Inflammatory macrophage treated with lipopolysaccharide for 4 hours (primary cell): ENCODE measurements around the gene TEX14.

Source experiments
- DNase-seq: peaks from one replicate; pipeline ENCODE4 v3.0.0-alpha.2; 2020

The TEX14 gene

GRCh38 chr17:58517378-58517927 is 174.4 kb downstream of the TEX14 start:
- DNase-seq, result no peak

GRCh38 chr17:58516644-58517377 is 175.0 kb downstream of the TEX14 start:
- DNase-seq, result no peak

DNA sequence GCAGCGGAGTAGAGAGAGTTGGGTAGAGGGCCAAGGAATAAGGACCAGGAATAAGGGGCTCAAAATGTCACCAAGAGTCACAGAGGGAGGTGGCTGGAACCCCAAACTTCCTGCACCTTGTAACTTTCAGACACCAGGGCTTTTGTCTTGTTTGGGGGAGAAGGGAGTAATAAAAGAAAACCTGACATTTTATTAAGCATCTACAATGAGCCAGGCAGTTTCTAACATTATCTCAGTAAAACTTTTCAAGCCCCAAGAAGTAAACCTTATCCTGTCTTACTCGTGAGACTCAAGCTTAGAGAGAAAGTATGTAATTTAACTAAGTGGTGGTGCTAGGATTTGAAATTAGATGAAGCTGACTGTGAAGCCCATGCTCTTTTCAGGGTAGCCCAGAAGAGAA is 176.6 kb downstream of the TEX14 start:
- DNase-seq, result no peak

DNA sequence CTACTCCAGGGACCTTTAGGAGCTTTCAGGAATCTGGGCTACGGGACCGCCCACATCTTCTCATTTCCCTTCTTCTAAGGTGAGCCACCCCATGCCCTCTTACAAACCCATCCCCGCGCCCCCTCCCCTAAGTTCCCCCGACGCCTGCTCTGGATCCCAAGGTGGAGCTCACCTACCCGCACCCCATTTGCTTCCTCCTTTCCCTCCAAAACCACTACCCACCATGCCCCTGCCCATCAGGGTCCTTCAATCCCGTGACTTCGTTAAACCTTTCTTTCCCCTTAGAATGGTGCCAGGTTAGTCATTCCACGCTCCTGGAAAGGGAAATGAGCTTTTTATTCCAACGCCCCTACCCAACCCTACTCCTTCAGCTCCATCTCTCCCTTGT is 177.1 kb downstream of the TEX14 start:
- DNase-seq, result no peak

GRCh38 chr17:58513965-58514769 is 177.7 kb downstream of the TEX14 start, which contains the start of gene MTMR4:
Gene MTMR4 (minus strand): TSS chr17:58514638. CDS start chr17:58514407, 231 bp downstream.
- peak; percentile 69 for DNase-seq

DNA sequence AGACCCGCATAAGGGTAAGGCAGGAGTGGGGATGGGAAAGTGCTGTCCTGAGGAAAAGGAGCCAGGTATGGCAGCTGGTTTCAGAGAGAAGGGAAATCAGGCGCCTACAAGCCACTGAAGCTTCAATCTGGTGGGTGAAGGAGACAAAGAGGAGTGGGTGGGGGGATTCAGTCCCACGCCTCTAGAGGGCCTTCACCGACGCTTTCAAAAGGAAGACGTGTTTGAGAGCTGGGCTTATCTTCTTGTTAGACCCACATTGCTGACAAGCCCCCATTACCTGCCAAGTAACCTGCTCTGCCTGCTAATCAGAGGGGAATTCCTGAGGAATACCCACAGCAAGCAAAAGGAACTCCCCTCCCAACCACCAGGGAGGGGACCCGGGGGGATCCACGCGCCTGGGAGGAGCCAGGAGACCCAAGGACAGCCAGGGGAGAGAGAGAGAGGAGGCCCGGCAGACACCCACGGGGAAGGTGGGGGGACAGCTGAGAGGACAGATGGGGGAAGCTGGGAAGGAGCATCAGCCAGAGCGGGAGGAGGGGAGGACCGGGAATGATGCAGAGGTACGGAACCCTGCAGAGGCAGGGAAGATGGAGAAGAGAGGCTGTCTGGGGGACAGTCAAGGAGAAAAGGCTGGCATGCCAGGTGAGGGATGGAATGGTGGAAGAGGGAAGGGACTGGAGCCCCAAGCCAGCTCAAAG is 178.4 kb downstream of the TEX14 start:
- DNase-seq, result no peak

GRCh38 chr17:58510075-58510474 is 181.8 kb downstream of the TEX14 start:
- DNase-seq, result no peak

- DNase-seq, result no peak
Observed at GRCh38 chr17:58508341-58509067, 183.3 kb downstream of the TEX14 start.

DNA sequence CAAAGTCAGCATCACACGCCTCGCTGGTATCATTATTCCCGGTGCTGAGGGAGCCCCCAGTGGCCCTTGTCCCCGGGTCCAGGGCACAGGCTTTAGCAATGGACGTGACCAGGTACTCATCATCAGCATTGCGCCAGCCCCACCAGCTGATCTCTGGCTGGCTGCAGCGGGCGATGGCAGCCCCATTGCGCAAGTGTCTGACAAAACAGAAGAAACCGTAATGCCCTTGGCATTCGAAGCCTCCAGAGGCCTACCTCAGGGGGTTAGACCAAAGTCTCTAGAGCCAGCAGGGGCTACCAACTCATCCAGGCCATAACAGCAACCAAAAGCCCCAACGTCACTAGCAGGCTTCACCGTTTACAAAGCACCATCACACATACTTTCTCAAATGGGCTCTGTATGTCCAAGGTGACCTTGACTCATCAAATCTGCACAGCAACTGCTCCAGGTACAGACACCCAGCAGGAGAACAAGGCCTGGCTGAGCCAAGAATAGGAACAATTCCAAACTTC is 184.7 kb downstream of the TEX14 start:
- DNase-seq, result peak; percentile 82
